Parathyroid adenoma (tissue), 2 donors: ENCODE data around the gene AOAH.
A peak's percentile ranks its signal among the peaks of the same experiment; 100 is the strongest.

Experiments used
- H2AFZ ChIP-seq: fragments of 300-600 bp; sonication (generic); one replicate; pipeline ENCODE4 v1.7.0; 2017; ENCODE audit warnings: antibody characterized with exemption, mild to moderate bottlenecking
- H3K27ac ChIP-seq: fragments of 300-600 bp; sonication (generic); one replicate; pipeline ENCODE4 v1.7.0; 2017
- H3K27me3 ChIP-seq: fragments of 300-600 bp; sonication (generic); one replicate; pipeline ENCODE4 v1.7.0; 2017; ENCODE audit warnings: low read length; ENCODE audit not compliant: control insufficient read depth, insufficient read depth
- H3K36me3 ChIP-seq: fragments of 300-600 bp; sonication (generic); one replicate; pipeline ENCODE4 v1.7.0; 2017; ENCODE audit warnings: low read length; ENCODE audit not compliant: control insufficient read depth, insufficient read depth
- H3K4me1 ChIP-seq: fragments of 300-600 bp; sonication (generic); one replicate; pipeline ENCODE4 v1.7.0; 2017; ENCODE audit warnings: control low read depth
- H3K4me2 ChIP-seq: fragments of 300-600 bp; sonication (generic); one replicate; pipeline ENCODE4 v1.7.0; 2017; ENCODE audit warnings: low read length
- H3K4me3 ChIP-seq: fragments of 300-600 bp; sonication (generic); one replicate; pipeline ENCODE4 v1.7.0; 2017; ENCODE audit warnings: low read depth, low read length
- H3K79me2 ChIP-seq: fragments of 300-600 bp; sonication (generic); one replicate; pipeline ENCODE4 v1.7.0; 2017; ENCODE audit warnings: control low read depth
- H3K9ac ChIP-seq: fragments of 300-600 bp; sonication (generic); one replicate; pipeline ENCODE4 v1.7.0; 2017; ENCODE audit warnings: mild to moderate bottlenecking
- H3K9me3 ChIP-seq: fragments of 300-600 bp; sonication (generic); one replicate; pipeline ENCODE4 v1.7.0; 2017; ENCODE audit warnings: low read length; ENCODE audit not compliant: control insufficient read depth
- CTCF ChIP-seq: fragments of 300-600 bp; sonication (generic); IDR thresholded peaks from one replicate; pipeline ENCODE4 v1.7.0; 2017; ENCODE audit warnings: antibody characterized with exemption, mild to moderate bottlenecking
- donor health status: primary hyperparathyroidism.

AOAH gene

GRCh38 chr7:36653663-36654355 is 70.5 kb downstream of the AOAH start:
- no peaks in the 10 kb centered on the region for H3K79me2 ChIP-seq
- no peak overlapping the region for H3K27ac ChIP-seq
- H3K9me3 ChIP-seq: no peaks in the 10 kb centered on the region
- peaks cover 4% of the 10 kb centered on the region for H3K4me1 ChIP-seq
- H3K27me3 ChIP-seq: no peaks in the 10 kb centered on the region
- no peak overlapping the region for H3K9ac ChIP-seq
- H2AFZ ChIP-seq: peak overlapping the region; percentile 62
- no peak overlapping the region for H3K4me3 ChIP-seq
- H3K36me3 ChIP-seq: no peaks in the 10 kb centered on the region
- no peak for TF ChIP-seq CTCF
- H3K4me2 ChIP-seq: no peak overlapping the region

GRCh38 chr7:36653008-36653662 is 71.2 kb downstream of the AOAH start:
- Histone ChIP-seq H3K4me1 (no peaks in the 10 kb centered on the region), H3K79me2 (no peaks in the 10 kb centered on the region), H3K4me2 (no peak overlapping the region), H3K36me3 (no peaks in the 10 kb centered on the region), H3K27ac (no peak overlapping the region), H3K9me3 (no peaks in the 10 kb centered on the region), H3K9ac (no peak overlapping the region), H3K27me3 (no peaks in the 10 kb centered on the region), H2AFZ (peak overlapping the region; percentile 62), H3K4me3 (no peak overlapping the region)
- TF ChIP-seq CTCF: no peak

- Histone ChIP-seq H3K27ac (no peak overlapping the region), H3K4me1 (no peaks in the 10 kb centered on the region), H3K9ac (no peak overlapping the region), H3K9me3 (no peaks in the 10 kb centered on the region), H3K79me2 (no peaks in the 10 kb centered on the region), H3K4me2 (no peak overlapping the region), H3K36me3 (no peaks in the 10 kb centered on the region), H2AFZ (no peak overlapping the region), H3K4me3 (no peak overlapping the region), H3K27me3 (no peaks in the 10 kb centered on the region)
- no peak for TF ChIP-seq CTCF
Measured at GRCh38 chr7:36652431-36652830, 71.9 kb downstream of the AOAH start.

- Histone ChIP-seq H3K79me2 (no peaks in the 10 kb centered on the region), H3K36me3 (no peaks in the 10 kb centered on the region), H3K4me2 (no peak overlapping the region), H3K4me3 (no peak overlapping the region), H3K9ac (no peak overlapping the region), H2AFZ (no peak overlapping the region), H3K4me1 (no peaks in the 10 kb centered on the region), H3K27me3 (no peaks in the 10 kb centered on the region), H3K27ac (no peak overlapping the region), H3K9me3 (no peaks in the 10 kb centered on the region)
- no peak for TF ChIP-seq CTCF
Measured at GRCh38 chr7:36651404-36651803, 72.9 kb downstream of the AOAH start.
